HG03159 (cell line): ENCODE measurements around the gene P2RY13.

Source experiments
- ATAC-seq: cut with Tn5 transposase; IDR thresholded peaks from one replicate; pipeline ENCODE4 v1.9.1; 2021; ENCODE audit warnings: mild to moderate bottlenecking, moderate library complexity; ENCODE audit not compliant: unreplicated experiment

P2RY13 gene

GRCh38 chr3:151321526-151321925, 7.8 kb downstream of the P2RY13 start:
- no peak for ATAC-seq

GRCh38 chr3:151320131-151320530, 9.2 kb downstream of the P2RY13 start:
- ATAC-seq: no peak

DNA sequence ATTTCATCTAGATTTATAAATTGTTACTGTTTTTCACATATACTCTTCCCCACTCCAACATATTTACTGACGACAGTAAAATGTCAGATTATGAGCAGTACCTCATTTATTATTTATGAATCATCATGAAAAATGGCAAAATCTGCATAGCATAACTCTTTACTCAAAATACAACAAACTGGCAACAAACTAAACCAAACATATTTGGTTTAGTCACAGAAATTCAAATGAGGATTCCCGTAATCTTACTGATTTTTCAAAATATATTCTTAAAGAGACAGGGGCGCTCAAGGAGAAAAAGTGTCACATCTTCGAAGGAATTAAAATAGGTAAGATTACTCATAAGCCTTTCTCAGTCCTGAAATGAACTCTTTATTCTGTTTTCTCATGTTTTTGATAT, 9.7 kb downstream of the P2RY13 start:
- no peak for ATAC-seq

GRCh38 chr3:151318991-151319390, 10.4 kb downstream of the P2RY13 start:
- no peak for ATAC-seq

DNA sequence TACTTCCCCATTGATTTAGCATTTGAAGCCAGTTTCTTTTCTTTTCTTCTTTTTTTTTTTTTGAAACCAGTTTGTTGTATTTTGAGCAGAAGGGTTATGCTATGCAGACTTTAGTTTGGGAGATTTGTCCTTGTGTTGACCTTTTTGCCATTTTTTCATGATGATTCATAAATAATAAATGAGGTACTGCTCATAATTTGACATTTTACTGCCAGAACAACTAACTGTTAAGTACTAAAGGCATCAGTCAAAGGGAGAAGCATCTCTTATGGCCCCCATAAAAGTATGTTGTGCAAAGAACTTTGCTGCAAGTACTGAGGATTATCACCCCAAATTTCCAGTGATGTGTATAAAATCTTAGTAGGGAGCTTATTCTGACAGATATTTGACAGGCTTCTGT, 11.0 kb downstream of the P2RY13 start:
- ATAC-seq: no peak

DNA sequence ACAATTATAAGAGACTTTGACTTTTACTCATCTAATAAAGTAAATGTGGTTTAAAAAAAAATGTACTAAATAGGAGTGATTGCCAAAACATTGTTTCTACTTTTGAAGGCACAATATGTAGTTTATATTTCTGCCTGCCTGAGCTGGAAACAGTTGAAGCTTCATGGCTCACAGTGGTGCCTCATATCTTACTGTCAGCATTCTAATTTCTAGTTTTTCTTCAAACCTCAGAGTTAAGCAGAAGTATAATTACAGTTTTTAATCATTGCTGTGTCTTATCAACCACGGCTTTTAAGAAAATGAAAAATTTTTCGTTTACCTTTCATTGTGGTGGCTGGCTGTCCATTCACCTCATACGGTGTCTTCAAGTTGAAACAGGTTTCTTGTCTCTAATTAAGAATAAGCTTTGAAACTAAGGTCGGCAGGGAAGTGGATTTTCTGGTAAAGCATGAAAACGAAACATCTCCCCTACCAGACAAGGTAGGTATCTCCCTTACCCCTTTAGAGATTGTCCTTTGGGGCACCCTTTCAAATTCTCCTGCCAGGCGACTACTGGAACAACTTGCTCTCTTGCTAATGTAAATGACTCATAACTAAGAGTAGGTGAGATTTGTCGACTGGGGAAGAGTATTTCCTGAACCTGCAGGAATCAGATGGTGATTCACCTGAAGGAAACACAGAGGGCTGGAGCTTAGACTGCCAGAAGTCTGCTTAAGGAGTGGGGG, 12.9 kb downstream of the P2RY13 start, which contains the start of gene GPR87:
TSS of gene GPR87 (minus strand) at position 554 of the 725 bp plus-strand sequence. CDS start 16,720 bp downstream, outside the sequence.
- ATAC-seq: no peak

GRCh38 chr3:151315846-151316245, 13.5 kb downstream of the P2RY13 start:
- no peak for ATAC-seq

- no peak for ATAC-seq
Observed at GRCh38 chr3:151315136-151315535, 14.2 kb downstream of the P2RY13 start.

GRCh38 chr3:151314593-151314992, 14.8 kb downstream of the P2RY13 start:
- ATAC-seq: no peak

DNA sequence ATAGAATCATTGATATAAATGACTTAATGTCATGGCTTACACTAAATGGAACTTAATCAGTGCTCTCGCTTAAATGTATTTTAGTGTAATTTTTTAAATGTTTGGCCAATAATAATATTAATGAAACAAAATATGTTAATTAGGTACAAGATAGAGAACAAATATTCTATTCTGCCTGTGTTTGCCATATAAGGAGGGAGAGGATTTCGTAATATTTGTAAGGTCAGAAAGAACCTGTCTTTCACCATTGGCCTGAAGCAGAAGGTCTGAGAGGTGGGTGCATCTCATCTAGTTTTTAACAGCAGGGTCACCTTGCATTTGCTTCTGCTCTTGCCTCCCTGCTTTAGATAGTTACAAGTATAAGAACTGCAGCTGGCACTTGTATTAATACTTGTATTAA, 15.2 kb downstream of the P2RY13 start:
- ATAC-seq: no peak

DNA sequence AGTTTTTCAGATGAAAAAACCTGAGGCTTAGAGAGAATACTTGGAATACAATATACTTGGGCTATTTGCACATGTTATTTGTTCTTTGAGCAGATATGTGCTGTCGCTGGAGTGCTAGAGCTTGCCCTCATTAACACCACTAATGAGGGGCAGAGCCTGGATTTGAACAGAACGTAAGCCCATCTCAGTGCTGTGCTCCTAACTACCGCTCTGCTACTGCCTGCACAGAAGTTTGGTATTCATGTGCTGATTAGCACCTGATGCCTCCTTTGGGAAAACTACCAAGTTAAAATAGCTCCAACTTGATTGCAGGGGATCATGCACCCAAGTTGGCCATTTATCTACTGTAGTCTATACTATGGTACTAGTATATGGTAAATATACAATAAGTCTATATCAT, 16.4 kb downstream of the P2RY13 start:
- ATAC-seq: no peak

- no peak for ATAC-seq
Observed at GRCh38 chr3:151309566-151309965, 19.8 kb downstream of the P2RY13 start.

- ATAC-seq: no peak
Observed at GRCh38 chr3:151307583-151308488, 21.5 kb downstream of the P2RY13 start.

- ATAC-seq: no peak
Observed at GRCh38 chr3:151307131-151307530, 22.2 kb downstream of the P2RY13 start.

DNA sequence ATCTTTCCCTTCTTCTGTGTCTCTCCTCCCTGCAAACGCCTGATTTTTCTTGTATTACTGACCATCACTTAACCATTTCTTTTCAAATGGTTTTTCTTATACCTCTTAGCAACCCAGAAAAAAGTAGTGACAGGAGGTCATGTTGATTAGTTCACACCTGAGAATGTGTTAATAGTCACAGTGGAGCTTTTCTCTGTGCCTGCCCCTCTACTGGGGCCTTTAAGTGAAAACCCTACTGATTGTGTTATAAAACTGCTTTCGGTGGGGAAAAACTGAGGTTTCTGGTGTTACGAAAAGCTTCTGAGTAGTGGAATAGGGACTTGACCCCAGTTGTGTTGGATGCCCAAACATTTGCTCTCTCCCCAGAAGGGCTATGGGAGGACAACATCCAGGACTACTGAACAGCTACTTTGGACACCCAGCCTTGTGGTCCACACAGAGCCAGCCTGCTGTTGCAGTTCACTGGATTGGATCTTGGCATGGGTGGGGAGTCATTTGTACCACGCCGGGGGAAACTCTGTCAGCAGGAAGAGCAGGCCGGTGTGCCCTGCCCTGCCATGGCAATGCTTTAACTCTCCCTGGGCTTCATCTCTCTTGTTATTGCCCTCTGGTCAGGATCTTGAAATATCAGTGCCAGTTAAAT, 23.1 kb downstream of the P2RY13 start:
- no peak for ATAC-seq

- ATAC-seq: no peak
Observed at GRCh38 chr3:151305775-151306151, 23.6 kb downstream of the P2RY13 start.

GRCh38 chr3:151305060-151305774, 24.1 kb downstream of the P2RY13 start:
- ATAC-seq: no peak

DNA sequence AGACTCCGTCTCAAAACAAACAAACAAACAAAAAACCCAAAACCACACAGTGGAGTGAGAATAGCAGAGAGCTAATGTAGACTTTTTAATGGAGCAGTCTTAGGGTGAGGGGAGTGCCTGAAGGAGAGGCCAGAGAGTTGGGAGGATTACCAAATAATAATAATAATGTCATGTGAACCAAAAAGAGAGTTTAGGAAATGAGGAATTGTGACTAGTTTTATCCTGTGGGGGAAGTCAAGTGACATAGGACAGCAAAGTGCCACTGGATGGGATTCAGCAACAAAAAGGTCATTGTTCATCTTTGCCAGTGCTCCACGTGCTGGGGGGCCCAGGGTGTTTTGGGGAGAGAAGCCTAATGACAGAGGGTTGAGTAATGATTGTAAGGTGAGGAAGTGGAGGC, 25.6 kb downstream of the P2RY13 start:
- no peak for ATAC-seq

DNA sequence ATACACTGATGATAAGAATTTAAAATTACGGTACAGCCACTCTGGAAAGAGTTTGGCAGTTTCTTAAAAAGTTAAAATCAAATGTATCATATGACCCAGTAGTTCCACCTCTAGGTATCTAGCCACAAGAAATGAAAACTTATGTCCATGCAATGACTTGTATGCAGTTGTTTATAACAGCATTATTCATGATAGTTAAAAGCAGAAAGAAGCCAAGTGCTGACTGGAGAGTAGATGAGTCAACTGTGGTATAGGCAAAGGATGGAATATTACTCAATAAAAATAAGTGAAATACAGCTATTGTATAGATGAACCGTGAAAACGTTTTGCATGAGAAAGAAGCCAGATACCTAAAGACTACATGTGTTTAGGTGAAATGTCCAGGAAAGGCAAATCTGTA, 27.6 kb downstream of the P2RY13 start:
- no peak for ATAC-seq

GRCh38 chr3:151300539-151300938, 28.8 kb downstream of the P2RY13 start:
- no peak for ATAC-seq

- no peak for ATAC-seq
Observed at GRCh38 chr3:151299006-151299405, 30.3 kb downstream of the P2RY13 start.
